HG03060 (cell line): ENCODE data around the gene NDUFAF2.
"Not testable (repeated sequence)": the region's sequence is repeated elsewhere in the genome, so short reads cannot be mapped to it uniquely, and the experiment has no call there.

Experiments used
- ATAC-seq: cut with Tn5 transposase; IDR thresholded peaks from one replicate; pipeline ENCODE4 v1.9.1; 2021; ENCODE audit warnings: low read depth, moderate number of reproducible peaks; ENCODE audit not compliant: unreplicated experiment

Gene NDUFAF2

DNA sequence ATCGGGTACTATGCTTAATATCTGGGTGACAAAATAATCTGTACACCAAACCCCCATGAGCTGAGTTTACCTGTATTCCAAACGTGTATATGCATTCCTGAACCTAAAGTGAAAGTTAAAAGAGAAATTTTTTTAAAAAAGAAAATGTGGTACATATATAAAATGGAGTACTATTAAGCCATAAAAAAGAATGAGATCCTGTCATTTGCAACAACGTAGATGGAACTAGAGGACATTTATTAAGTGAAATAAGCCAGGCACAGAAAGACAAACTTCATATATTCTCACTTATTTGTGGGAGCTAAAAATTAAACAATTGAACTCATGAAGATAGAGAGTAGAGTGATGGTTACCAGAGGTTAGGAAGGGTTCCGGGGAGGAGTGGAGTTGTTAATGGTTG is 44.8 kb downstream of the NDUFAF2 start:
- ATAC-seq: no peak

DNA sequence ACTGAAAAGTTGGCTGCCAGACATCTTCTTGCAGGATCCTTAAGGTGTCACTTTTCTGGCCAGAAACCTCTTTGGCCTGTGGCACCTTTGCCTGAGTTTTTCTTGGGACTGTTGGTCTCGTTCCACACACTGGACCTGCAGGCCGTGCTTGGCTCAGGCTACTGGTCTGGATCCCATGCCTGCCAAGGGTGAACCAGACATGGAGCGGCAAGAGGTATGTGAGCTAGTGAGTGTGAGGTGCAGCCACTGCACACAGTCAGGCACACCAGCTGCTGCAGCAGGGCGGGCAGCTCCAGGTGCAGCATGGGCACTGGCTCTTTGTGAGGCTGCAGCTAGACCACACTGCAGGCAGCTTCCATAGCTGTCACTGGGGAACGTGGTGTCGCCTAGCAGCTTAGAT is 47.9 kb downstream of the NDUFAF2 start:
- ATAC-seq: no peak

DNA sequence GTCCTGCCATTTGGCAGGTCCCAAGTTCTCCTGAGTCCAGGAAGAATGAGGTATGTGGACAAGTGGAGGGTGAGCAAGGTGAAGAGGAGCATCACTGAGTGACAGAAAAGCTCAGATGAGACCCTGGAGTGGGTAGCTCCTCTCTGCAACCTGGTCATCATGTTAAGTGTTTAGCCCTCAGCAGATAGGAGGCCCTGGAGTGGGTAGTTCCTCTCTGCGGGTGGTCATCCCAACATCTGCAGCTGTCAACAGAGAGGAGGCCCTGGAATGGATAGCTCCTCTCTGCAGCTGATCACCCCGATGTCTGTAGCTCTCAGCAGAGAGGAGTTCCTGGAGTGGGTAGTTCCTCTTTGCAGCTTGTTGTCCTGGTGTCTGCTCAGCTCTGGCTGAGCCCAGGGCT is 48.4 kb downstream of the NDUFAF2 start:
- ATAC-seq: no peak

DNA sequence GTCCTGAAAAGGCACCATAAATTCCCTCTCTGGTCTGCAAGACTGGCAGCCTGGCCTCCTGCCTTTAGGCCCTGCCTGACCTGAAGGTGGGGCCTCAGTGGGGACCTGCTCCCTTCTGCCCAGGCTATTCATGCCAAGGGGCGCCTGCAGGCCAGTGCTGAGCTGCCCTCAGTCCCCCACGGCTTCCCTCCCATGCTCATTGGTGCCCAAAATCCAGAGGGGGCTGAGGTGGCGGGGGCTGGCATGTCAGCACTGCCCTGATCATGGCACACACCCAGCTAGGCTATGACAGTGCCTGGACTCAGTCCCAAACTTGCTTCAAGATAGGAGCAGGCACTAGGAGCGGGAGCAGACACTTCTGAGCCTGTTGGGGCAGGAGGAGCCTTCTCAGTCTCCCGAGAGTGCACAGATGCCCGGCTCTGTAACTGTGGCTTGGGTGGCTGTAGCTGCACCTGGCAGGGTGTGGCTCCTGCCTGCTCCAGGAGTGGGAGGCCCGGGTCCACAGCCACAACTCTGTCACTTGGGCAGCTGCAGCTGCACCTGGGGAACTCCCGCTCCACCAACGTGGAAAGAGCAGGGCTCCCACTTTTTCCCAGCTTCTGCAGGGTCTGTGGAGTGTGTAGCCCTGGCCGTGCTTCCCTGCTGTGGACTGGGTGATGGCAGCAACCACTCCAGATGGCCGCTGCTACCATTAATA is 49.0 kb downstream of the NDUFAF2 start:
- no peak for ATAC-seq

DNA sequence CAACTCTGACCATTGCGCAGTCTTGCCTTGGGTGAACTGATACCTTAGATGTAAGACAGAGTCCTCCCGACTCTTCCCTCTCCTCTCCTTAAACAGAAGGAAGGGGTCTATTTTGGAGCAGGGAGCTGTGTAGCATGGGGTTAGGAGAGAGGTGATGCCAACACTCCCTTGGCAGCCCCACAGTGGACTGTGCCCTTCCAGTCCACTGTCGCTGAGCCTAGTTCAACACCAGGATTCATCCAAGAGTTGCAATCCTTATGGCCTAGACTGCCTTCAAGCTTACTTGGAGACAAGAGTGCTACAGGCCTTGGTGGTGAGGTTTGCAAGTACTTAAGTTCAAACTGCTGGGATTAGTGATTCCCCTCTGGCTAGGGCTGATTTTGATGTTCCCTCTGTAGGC is 51.4 kb downstream of the NDUFAF2 start:
- no peak for ATAC-seq

DNA sequence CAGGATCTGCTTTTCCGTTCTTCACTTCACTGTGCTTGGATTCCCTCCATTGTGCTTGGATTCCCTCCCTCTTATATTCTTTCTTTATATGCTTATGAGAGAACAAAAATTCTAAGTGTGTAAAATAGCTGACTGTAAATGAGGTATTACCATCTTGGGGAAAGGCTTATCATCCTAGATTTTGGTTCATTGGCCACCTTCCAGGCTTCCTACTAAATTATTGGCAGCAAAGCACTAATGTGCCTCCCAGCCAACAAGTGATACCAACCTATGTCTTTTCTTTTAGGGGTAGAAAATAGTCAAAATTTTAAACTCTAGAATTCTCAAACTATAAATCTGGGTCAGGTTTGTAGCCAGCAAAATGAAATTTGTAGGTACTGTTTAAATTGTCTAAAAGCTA is 52.7 kb downstream of the NDUFAF2 start:
- ATAC-seq: no peak

DNA sequence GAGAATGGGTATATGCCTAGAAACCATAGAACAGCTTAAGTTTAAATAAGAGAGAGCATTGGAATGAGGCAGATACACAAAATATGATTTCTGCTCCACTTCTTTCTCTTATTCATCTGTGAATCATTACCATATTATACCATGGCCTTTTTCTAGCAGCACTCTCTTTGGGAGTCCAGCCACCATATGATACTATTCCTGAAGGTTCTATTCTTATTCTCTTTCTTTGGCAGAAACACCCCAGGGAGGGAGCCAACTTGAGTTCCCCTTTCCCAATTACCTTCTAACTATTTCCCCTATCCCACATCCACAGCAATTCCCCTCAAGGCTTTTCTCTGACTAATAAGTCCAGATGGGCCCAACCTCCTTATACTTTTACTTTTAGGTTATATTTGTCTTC is 55.9 kb downstream of the NDUFAF2 start:
- ATAC-seq: no peak

DNA sequence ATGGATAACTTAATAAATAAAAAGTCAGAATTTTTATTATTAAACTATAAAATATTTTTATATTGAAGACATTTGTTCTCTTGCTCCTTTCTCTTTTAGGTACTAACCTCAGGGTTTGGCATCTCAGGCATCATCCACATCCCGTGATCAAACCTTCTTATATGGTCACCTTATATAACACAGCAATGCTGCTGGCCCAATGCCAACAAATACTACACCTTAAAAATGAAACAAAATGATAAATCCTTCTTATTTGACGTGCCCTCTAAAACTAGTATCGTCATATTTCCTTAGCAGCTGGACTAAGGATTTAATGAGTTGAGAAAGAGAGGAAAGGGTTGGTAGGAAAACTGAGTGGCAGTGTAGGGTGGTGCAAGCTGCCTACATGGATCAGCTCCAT is 56.6 kb downstream of the NDUFAF2 start:
- ATAC-seq: no peak

DNA sequence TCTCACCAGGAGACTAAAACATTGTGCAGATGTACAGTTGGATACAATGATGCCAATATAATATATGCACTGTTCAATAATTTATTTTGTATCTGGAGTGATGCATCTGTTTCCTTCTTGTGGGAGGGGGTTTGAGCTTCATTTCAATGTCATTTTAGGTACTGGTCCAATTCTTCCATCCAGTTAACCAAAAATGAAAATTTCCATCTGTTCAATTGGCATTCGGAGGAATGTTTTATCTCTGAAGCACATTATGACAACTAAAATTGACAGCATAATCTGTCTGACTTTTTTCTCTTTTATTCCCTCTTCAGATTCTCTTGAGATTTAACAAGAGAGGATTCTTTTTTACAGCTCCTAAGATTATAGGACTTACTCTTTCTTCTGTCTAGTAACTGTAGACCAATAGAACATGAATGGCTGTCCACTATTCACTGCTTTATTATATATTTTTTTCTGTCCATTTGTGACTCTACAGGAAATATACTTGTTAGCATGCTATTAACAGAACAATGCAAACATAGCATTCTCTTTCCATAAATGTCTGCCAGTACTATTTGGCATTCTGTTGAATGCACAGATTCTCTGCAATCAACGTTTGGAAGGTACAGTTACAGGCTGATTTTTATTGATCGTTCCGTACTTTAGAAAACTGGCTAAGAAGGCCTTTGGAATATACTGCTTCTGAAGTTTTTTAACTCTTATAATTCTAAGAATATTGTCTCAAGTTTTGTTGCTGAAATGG is 57.8 kb downstream of the NDUFAF2 start:
- ATAC-seq: no peak

DNA sequence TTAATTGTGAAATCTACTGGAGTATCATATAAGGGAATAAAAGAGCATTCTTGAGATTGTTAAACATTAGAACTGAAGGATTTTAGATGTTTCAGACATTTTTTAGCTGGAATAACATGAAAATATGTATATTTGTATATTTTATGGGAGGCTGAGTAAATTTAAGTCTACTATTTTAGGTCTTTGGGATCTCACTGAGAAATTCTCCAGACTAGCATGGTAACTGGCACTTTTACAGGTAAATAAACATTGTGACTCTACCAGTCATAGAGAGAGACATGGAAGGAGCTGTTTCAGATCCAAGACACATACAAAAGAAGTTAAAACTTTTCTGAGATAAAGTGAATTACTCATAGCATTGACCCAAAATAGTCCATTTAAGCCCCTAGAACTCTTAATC is 59.4 kb downstream of the NDUFAF2 start:
- no peak for ATAC-seq

DNA sequence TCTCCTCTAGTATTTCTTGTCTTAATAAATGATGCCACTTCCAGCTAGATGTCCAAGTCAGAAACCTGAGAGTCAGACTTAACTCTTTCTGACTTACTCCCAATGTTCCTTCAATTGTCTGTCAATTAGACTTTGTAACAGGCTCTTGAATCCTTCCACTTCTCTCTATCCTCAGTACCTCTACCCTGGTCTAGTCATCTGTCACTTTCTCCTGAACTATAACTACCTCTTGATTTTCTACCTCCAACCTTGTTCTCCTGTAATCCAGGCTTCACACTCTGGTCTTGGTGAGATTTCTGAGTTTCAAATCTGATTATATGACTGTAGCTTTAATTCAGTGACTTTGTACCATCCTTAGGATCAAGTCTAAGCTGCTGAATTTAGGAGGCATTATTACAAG is 64.9 kb downstream of the NDUFAF2 start:
- no peak for ATAC-seq

DNA sequence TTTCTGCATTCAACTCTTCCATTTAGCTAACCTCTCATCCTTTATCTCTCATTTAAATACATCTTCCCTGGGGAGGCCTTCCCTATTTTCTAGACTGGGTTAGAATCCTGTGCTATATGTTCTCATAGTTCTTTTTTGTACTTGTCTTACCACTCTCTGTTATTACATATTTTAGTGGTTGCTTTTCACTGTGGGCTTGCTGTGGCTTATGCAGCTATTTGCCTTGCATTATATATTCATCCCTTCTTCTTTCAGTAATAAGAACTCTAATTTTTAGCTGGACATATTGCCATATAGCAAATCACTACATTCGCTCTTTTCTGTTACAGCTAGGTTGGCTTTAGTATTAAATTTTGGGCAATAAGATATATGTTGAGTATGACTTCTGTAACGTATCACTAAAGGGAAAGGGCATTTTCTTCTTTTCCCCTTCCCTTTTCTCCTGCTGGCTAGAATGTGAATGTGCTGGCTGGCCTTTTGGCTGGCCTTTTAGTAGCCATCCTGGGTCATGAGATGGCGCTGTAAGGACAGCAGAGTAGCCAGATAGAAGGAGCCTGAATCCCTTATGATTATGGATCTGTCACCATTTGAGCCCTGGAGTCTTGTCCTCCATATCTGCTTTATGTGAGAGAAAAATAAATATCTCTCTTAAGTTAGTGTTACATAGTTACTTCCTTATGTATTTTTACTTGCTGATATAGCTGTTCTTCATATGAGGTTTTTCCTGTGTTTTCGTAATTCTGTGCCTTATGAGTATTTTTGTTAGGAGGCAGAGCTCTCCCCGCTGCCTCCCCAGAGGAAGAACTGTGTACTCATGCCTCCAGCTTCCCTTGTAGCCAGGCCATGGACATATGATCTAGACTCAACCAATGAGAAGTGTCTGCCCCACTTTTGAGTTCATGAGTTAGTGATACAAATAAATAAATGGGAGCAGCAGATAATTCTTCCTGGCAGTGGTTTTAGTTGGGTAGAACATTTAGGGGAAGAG is 65.8 kb downstream of the NDUFAF2 start:
- no peak for ATAC-seq

DNA sequence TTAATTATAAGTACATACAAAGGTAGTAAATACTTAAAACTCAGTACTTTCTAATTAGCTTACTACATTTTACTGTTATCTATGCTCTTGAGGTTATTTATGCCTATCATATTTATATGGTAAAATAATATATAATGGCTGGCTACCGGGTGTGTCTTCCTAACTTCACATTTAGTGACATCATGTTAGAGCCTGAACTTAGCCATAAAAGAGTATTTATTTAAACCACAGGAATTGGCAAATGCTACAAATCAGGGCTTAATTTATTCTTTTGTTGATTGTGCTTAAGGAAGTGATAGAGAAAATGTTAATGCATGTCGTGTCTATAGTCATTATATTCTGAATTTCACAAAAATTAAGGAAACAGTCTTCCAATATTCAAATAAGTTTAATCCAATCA is 73.1 kb downstream of the NDUFAF2 start:
- no peak for ATAC-seq

DNA sequence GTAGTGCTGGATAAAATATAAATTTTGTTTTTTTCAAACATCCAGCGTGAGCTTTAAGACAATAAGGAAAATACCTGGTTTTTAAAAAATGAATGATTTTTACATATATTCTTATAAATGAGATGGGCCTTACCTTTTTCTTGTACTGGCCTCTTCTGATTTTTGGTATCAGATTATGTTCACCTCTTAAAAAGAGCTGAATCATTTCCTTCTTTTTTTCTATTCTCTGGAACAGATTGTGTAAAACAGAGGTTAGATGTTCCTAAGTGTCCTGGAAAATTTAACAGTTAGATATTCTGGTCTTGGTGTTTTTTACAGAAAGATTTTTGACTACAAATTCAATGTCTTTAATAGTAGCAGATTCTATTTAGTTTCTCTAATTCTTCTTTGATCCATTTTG is 74.6 kb downstream of the NDUFAF2 start:
- ATAC-seq: no peak

DNA sequence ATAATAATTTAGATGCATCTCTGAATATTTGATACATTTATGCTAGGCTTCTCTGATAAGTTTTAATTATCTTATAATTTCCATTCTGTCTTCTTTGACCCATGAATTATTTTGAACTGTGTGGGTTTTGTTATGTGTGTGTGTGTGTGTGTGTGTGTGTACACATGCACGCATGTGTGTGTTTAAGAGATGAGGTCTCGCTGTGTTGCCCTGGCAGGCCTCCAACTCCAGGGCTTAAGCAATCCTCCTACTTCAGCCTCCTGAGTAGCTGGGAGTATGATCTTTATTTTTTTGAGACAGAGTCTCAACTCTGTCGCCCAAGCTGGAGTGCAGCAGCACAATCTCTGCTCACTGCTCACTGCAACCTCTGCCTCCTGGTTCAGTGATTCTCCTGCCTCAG is 75.4 kb downstream of the NDUFAF2 start:
- no peak for ATAC-seq

DNA sequence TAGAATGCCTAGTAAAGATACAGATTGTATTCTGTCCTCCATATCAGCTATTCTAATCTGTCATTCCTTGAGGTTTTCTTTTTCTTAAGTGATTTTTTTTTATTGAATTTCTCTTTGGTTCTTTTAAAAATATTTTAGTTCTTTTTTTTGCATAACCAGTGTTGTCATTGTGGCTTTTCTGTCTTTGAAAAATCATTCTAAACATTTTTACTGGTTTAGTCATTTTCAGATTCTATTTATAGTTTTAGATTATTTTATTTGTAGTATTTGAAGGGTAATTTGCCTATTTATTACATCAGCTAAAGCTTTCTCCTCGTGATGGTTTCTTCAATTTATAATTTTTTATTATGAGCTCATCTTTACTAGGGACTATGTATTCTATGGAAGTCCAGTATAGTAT is 78.1 kb downstream of the NDUFAF2 start:
- no peak for ATAC-seq

DNA sequence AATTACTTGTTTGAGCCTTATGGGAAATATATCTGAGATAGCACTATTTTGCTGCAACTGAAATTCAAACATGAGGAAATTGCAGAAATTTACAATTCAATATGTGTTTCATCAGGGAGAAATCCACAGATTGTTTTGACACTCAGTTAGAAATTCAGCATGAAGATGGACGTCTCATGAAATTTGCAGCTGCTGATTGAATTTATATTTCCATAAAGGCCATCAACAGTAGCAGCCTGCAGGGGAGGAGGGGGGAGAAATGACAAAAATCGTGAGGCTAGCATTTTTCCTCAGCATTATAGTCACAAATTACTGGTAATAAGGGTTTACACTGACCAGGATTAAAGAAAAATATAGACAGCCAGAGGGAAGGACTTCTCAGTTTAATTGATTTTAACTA is 81.0 kb downstream of the NDUFAF2 start:
- no peak for ATAC-seq

DNA sequence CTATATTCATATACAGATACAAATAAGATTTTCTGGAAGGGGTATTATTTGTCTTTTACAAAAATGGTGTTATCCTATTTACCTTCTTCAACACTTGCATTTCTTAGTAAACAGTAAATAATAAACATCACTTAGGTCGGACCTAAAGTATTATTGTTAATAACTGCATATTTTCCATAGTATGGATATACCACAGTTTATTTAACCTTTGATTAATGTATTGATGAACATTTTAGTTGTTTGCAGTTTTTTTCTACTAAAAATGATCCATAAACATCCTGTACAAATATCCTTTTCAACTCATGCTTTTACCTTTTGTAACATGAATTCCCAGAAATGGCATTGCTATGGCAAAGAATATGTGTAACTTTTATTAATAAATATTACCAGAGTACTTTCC is 83.4 kb downstream of the NDUFAF2 start:
- ATAC-seq: no peak

DNA sequence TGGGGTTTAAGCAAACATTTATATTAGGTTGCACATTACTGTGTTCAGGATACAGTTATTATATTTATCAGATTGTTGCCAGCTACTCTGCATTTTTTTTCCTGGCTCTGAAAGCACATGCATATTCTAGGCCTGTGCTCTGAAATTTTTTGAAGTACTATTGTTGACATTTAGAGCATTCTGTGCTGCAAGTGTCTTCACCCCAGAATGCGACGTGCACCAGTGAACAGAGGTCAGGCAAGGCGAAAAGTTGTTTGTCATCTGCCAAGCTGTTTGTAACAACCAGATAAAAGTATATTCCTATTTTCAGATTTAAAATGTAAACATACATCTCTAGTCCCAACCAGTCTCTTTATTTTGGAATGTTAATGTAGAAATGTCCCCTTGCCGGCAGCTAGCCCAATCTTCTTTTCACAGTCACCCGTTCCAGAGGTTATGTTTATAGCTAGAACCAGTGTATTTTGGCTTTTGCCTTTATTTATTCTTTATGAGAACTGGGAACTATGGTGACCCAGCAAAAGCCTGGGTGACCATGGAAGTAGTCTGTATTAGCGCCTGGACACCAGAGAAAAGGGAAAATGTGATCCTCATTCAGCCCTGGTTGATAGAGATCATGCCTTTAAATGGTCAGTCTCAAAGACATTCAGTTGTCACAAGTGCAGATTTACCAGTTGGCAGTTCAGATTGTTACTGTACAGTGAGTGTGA is 84.6 kb downstream of the NDUFAF2 start:
- no peak for ATAC-seq

DNA sequence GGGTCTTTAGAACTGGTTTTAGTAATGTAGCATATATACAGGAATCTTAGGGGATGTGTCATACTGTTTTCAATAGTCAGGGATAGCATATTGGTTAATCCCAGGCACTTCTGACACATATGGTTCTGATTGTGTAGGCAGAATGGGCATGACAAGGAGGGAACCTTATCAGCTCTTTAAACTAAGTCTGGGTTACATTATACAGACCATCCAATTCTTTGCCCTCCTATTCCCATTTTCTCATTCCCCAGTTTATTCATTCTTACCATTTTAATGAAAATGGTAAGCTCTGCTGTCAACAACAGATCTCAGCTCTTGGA is 85.1 kb downstream of the NDUFAF2 start:
- no peak for ATAC-seq

DNA sequence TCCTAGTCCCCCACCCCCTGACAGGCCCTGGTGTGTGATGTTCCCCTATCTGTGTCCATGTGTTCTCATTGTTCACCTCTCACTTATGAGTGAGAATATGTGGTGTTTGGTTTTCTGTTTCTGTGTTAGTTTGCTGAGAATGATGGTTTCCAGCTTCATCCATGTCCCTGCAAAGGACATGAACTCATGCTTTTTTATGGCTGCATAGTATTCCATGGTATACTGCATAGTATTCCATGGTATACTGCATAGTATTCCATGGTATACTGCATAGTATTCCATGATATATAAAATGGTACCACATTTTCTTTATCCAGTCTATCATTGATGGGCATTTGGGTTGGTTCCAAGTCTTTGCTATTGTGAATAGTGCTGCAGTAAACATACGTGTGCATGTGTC is 86.3 kb downstream of the NDUFAF2 start:
- ATAC-seq: not testable (repeated sequence)
